ENCODE measurements around the gene CASP12.
A peak's percentile ranks its signal among the peaks of the same experiment; 100 is the strongest.

The CASP12 gene

DNA sequence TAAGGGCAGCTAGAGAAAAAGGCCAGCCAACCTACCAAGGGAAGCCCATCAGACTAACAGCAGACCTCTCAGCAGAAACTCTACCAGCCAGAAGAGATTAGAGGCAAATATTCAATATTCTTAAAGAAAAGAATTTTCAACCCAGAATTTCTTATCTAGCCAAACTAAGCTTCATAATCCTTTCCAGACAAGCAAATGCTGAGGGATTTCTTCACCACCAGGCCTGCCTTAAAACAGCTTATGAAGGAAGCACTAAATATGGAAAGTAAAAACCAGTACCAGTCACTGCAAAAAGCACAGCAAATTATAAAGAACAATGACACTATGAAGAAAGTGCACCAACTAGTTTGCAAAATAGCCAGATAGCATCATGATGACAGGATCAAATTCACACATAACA, 30.6 kb upstream of the CASP12 start:
- Histone ChIP-seq H3K4me1 (ENCODE audit: control insufficient read depth, low read depth, low read length) (no peaks in the 10 kb centered on the region), H2AK5ac (ENCODE audit: low read length) (no peak overlapping the region), H4K8ac (ENCODE audit: low read depth, low read length) (no peak overlapping the region), H3K4ac (ENCODE audit: low read depth, low read length) (no peak overlapping the region), H2BK120ac (ENCODE audit: low read depth, low read length) (no peak overlapping the region), H3K79me1 (ENCODE audit: low read length) (no peaks in the 10 kb centered on the region), H2BK5ac (ENCODE audit: low read length) (no peak overlapping the region), H3K27me3 (ENCODE audit: insufficient read depth, low read length, poor library complexity) (no peaks in the 10 kb centered on the region), H2BK15ac (replicated peaks; ENCODE audit: low read depth) (no peak overlapping the region), H3K23ac (ENCODE audit: low read length) (no peak overlapping the region), H3K18ac (ENCODE audit: low read length) (no peak overlapping the region), H3K79me2 (ENCODE audit: control insufficient read depth, insufficient read depth, low read length) (no peaks in the 10 kb centered on the region), H3K56ac (ENCODE audit: low read length) (no peak overlapping the region), H3K4me3 (ENCODE audit: low read length) (no peak overlapping the region), H4K5ac (ENCODE audit: low read length) (no peak overlapping the region), H3K36me3 (ENCODE audit: control insufficient read depth, insufficient read depth, low read length) (no peaks in the 10 kb centered on the region), H3K27ac (ENCODE audit: low read depth, low read length) (no peak overlapping the region), H3K9ac (ENCODE audit: low read length) (no peak overlapping the region), H3K4me2 (ENCODE audit: low read length) (no peak overlapping the region)
- DNase-seq, result no peak

DNA sequence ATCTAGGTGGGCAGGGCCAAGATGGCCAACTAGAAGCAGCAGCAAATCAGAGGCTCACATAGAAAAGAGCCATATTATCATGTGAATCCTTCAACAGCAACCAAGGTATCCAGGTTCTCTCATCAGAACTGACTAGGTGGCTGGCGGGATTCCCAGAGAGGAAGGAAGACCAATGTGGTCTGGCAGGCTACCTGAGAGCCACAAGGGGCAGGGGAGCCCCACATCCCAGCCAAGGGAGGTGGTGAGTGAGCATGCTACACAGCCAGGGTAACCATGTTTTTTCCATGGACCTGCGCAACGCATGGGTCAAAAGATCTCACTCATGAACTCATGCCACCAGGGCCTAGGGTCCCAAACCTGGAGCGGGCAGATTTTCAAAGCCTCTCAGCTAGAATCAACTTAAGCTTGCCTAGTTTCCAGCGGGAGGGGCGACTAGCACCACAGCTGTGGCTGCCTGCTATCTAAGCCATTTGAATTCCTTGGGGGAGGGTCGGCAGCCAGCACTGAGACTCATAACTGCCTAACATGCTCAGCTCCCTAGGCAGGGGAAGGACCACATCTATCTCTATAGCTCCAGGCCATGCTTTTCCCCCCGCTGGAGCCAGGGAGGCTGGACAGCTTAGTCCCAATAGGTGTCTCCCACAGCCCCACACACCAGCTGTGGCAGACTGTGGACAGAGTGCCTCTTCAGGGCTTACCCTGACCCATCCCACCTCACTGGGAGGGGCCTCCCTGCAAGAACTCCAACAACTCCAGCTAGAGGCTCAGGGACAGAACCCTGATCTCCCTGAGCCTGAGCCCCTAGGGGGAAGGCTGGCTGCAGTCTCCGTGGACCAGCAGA, 28.7 kb upstream of the CASP12 start:
- Histone ChIP-seq H2BK15ac (replicated peaks; ENCODE audit: low read depth) (no peak overlapping the region), H3K4ac (ENCODE audit: low read depth, low read length) (no peak overlapping the region), H3K9ac (ENCODE audit: low read length) (no peak overlapping the region), H2BK120ac (ENCODE audit: low read depth, low read length) (no peak overlapping the region), H3K4me1 (ENCODE audit: control insufficient read depth, low read depth, low read length) (no peaks in the 10 kb centered on the region), H3K56ac (ENCODE audit: low read length) (no peak overlapping the region), H3K79me1 (ENCODE audit: low read length) (no peaks in the 10 kb centered on the region), H3K4me3 (ENCODE audit: low read length) (no peak overlapping the region), H3K4me2 (ENCODE audit: low read length) (no peak overlapping the region), H4K8ac (ENCODE audit: low read depth, low read length) (no peak overlapping the region), H3K79me2 (ENCODE audit: control insufficient read depth, insufficient read depth, low read length) (no peaks in the 10 kb centered on the region), H4K5ac (ENCODE audit: low read length) (no peak overlapping the region), H2AK5ac (ENCODE audit: low read length) (no peak overlapping the region), H3K36me3 (ENCODE audit: control insufficient read depth, insufficient read depth, low read length) (no peaks in the 10 kb centered on the region), H2BK5ac (ENCODE audit: low read length) (no peak overlapping the region), H3K18ac (ENCODE audit: low read length) (no peak overlapping the region), H3K23ac (ENCODE audit: low read length) (no peak overlapping the region), H3K27me3 (ENCODE audit: insufficient read depth, low read length, poor library complexity) (no peaks in the 10 kb centered on the region), H3K27ac (ENCODE audit: low read depth, low read length) (no peak overlapping the region)
- WGBS (ENCODE audit: extremely low coverage, insufficient coverage, low lambda C conversion rate), result no CpG with 5 or more reads among the region's 9 CpGs
- DNase-seq, result peak; percentile 67

DNA sequence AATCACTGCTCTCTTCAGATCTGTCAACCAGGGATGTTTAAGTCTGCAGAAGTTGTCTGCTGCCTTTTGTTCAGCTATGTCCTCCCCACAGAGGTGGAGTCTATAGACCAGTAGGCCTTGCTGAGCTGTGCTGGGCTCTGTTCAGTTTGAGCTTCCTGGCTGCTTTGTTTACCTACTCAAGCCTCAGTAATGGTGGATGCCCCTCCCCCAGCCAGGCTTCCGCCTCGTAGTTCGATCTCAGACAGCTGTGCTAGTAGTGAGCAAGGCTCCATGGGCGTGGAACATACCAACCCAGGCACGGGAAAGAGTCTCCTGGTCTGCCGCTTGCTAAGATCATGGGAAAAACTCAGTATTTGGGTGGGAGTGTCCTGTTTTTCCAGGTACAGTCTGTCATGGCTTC, 27.6 kb upstream of the CASP12 start:
- H4K5ac ChIP-seq (ENCODE audit: low read length), result no peak overlapping the region
- H4K8ac ChIP-seq (ENCODE audit: low read depth, low read length), result no peak overlapping the region
- H2BK5ac ChIP-seq (ENCODE audit: low read length), result no peak overlapping the region
- H3K27me3 ChIP-seq (ENCODE audit: insufficient read depth, low read length, poor library complexity), result no peaks in the 10 kb centered on the region
- no CpG with 5 or more reads among the region's 6 CpGs for WGBS (ENCODE audit: extremely low coverage, insufficient coverage, low lambda C conversion rate)
- H3K36me3 ChIP-seq (ENCODE audit: control insufficient read depth, insufficient read depth, low read length), result no peaks in the 10 kb centered on the region
- no peak overlapping the region for H3K4me2 ChIP-seq (ENCODE audit: low read length)
- no peaks in the 10 kb centered on the region for H3K4me1 ChIP-seq (ENCODE audit: control insufficient read depth, low read depth, low read length)
- no peak for DNase-seq
- no peaks in the 10 kb centered on the region for H3K79me2 ChIP-seq (ENCODE audit: control insufficient read depth, insufficient read depth, low read length)
- H3K79me1 ChIP-seq (ENCODE audit: low read length), result no peaks in the 10 kb centered on the region
- no peak overlapping the region for H3K23ac ChIP-seq (ENCODE audit: low read length)
- no peak overlapping the region for H3K9ac ChIP-seq (ENCODE audit: low read length)
- H3K4me3 ChIP-seq (ENCODE audit: low read length), result no peak overlapping the region
- H2AK5ac ChIP-seq (ENCODE audit: low read length), result no peak overlapping the region
- H2BK120ac ChIP-seq (ENCODE audit: low read depth, low read length), result no peak overlapping the region
- H3K56ac ChIP-seq (ENCODE audit: low read length), result no peak overlapping the region
- H2BK15ac ChIP-seq (replicated peaks; ENCODE audit: low read depth), result no peak overlapping the region
- H3K4ac ChIP-seq (ENCODE audit: low read depth, low read length), result no peak overlapping the region
- H3K18ac ChIP-seq (ENCODE audit: low read length), result no peak overlapping the region
- H3K27ac ChIP-seq (ENCODE audit: low read depth, low read length), result no peak overlapping the region

DNA sequence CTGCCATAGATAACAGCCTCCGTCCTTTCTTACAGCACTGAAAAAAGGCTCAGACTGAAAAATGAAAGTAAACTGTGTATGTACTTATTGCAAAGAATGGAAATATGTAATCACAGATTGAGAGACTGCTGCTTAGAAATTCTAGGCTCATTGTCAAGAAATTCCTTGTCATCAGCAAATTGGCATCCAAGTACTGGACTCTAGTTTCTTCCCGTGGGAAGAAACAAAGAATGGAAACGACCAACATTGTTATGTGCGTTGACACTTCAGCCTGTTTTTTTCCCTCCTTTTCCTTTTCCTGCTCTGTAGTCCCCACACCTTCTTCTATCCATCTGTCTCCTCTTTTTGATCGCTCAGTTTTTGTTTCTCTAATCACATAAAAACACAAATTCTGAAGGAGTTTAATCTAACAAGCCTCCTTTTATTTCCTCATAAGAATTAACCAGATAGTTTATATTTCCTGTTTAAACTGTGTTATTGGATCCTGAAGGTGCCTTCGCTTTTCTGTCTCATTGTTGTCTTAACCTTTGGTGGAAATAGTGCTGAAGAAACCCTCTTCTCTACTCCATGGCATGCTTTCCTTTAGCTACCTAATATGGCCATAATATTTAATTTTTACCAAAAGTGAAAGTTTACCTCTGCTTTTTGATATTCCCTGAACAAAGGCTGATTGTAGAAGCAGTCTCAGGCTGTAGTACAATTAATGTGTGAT, 20.0 kb upstream of the CASP12 start:
- Histone ChIP-seq H2BK5ac (ENCODE audit: low read length) (no peak overlapping the region), H3K4ac (ENCODE audit: low read depth, low read length) (no peak overlapping the region), H4K5ac (ENCODE audit: low read length) (no peak overlapping the region), H3K27ac (ENCODE audit: low read depth, low read length) (no peak overlapping the region), H3K18ac (ENCODE audit: low read length) (no peak overlapping the region), H3K27me3 (ENCODE audit: insufficient read depth, low read length, poor library complexity) (no peaks in the 10 kb centered on the region), H3K36me3 (ENCODE audit: control insufficient read depth, insufficient read depth, low read length) (no peaks in the 10 kb centered on the region), H3K79me1 (ENCODE audit: low read length) (no peaks in the 10 kb centered on the region), H2BK15ac (replicated peaks; ENCODE audit: low read depth) (no peak overlapping the region), H2BK120ac (ENCODE audit: low read depth, low read length) (no peak overlapping the region), H3K9ac (ENCODE audit: low read length) (no peak overlapping the region), H4K8ac (ENCODE audit: low read depth, low read length) (no peak overlapping the region), H3K4me2 (ENCODE audit: low read length) (no peak overlapping the region), H3K23ac (ENCODE audit: low read length) (no peak overlapping the region), H2AK5ac (ENCODE audit: low read length) (no peak overlapping the region), H3K4me3 (ENCODE audit: low read length) (no peak overlapping the region), H3K79me2 (ENCODE audit: control insufficient read depth, insufficient read depth, low read length) (no peaks in the 10 kb centered on the region), H3K56ac (ENCODE audit: low read length) (no peak overlapping the region), H3K4me1 (ENCODE audit: control insufficient read depth, low read depth, low read length) (no peaks in the 10 kb centered on the region)
- no peak for DNase-seq
- WGBS (ENCODE audit: extremely low coverage, insufficient coverage, low lambda C conversion rate), result no CpG with 5 or more reads among the region's 6 CpGs

DNA sequence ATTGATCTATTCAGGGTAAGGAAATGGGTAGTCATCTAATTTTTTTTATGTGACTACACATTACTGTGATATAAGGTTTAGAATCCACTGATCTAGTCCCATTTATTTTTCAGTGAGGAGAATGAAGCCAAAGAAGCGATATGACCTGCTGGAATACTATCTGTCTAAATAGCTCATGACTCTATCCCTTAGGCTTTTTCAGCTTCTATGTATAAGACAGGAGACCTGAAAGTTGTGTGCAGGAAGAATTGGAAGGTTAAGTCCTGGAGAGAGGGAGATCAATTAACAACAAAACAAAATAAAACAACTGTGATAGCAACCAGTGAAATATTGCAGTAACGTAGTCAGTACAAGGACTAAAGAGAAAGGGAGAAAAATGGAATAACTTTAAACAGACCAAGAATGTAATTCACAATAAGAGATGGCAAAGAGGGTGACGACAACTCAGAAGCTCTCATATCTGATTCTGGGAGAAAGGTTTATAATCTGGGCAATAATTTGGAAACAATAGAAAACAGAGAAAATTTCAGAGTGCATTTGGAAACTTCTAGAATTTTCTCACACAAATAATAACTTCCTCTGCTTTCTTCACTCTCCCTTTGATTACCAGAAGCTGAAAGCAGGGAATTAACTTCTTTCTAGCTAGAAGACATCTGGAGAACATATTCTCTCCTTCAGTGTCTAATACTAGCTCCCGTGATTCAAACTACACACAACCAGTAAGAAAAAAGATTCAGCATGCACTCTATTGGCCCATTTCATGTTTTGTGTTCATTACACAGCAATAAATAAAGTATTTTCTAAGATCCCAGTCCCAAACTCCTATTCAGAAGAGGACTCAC, 19.2 kb upstream of the CASP12 start:
- no CpG with 5 or more reads among the region's 4 CpGs for WGBS (ENCODE audit: extremely low coverage, insufficient coverage, low lambda C conversion rate)
- Histone ChIP-seq H3K4me1 (ENCODE audit: control insufficient read depth, low read depth, low read length) (no peaks in the 10 kb centered on the region), H2AK5ac (ENCODE audit: low read length) (no peak overlapping the region), H2BK120ac (ENCODE audit: low read depth, low read length) (no peak overlapping the region), H3K27me3 (ENCODE audit: insufficient read depth, low read length, poor library complexity) (no peaks in the 10 kb centered on the region), H2BK5ac (ENCODE audit: low read length) (no peak overlapping the region), H3K4ac (ENCODE audit: low read depth, low read length) (no peak overlapping the region), H3K79me1 (ENCODE audit: low read length) (no peaks in the 10 kb centered on the region), H4K5ac (ENCODE audit: low read length) (no peak overlapping the region), H2BK15ac (replicated peaks; ENCODE audit: low read depth) (no peak overlapping the region), H3K79me2 (ENCODE audit: control insufficient read depth, insufficient read depth, low read length) (no peaks in the 10 kb centered on the region), H3K18ac (ENCODE audit: low read length) (no peak overlapping the region), H3K56ac (ENCODE audit: low read length) (no peak overlapping the region), H3K4me2 (ENCODE audit: low read length) (no peak overlapping the region), H3K27ac (ENCODE audit: low read depth, low read length) (no peak overlapping the region), H3K4me3 (ENCODE audit: low read length) (no peak overlapping the region), H3K36me3 (ENCODE audit: control insufficient read depth, insufficient read depth, low read length) (no peaks in the 10 kb centered on the region), H3K23ac (ENCODE audit: low read length) (no peak overlapping the region), H3K9ac (ENCODE audit: low read length) (no peak overlapping the region), H4K8ac (ENCODE audit: low read depth, low read length) (no peak overlapping the region)
- DNase-seq, result no peak
